Astrocyte (in vitro differentiated cells and primary cell): ENCODE data around the gene NAA20. TPM values are rescaled to one million over a fixed set of nuclear protein-coding genes. Genes with fewer than 3 reads are reported as not detected.

Experiments used
- DNase-seq: peaks from one replicate; pipeline ENCODE4 v3.0.0-alpha.2; 2010; ENCODE audit warnings: low read depth
- FAIRE-seq: peaks from 2 replicates; lab custom pipeline; 2011; peaks lifted over from hg19 to GRCh38; lab: Jason Lieb, UNC
- H2AFZ ChIP-seq: 2 replicates; pipeline ENCODE4 v1.6.0; 2012; ENCODE audit warnings: low read depth, low read length, inconsistent platforms
- H3K27ac ChIP-seq: 2 replicates; pipeline ENCODE4 v1.5.1; 2011; ENCODE audit warnings: low read depth, low read length, inconsistent platforms
- H3K27me3 ChIP-seq: 2 replicates; pipeline ENCODE4 v1.6.0; 2011; ENCODE audit warnings: low read length, inconsistent platforms; ENCODE audit not compliant: insufficient read depth
- H3K36me3 ChIP-seq: 2 replicates; pipeline ENCODE4 v1.5.1; 2011; ENCODE audit warnings: low read length, inconsistent platforms; ENCODE audit not compliant: insufficient read depth
- H3K4me1 ChIP-seq: 2 replicates; pipeline ENCODE4 v1.5.1; 2011; ENCODE audit warnings: low read length, inconsistent platforms; ENCODE audit not compliant: insufficient read depth
- H3K4me2 ChIP-seq: 2 replicates; pipeline ENCODE4 v1.6.0; 2012; ENCODE audit warnings: low read length, inconsistent platforms
- H3K4me3 ChIP-seq: 2 replicates; pipeline ENCODE4 v1.5.1; 2011; ENCODE audit warnings: low read depth, mild to moderate bottlenecking, low read length, inconsistent platforms; ENCODE audit not compliant: insufficient read depth
- H3K79me2 ChIP-seq: 2 replicates; pipeline ENCODE4 v1.6.0; 2012; ENCODE audit warnings: mild to moderate bottlenecking, low read length, inconsistent platforms; ENCODE audit not compliant: insufficient read depth
- H3K9ac ChIP-seq: 2 replicates; pipeline ENCODE4 v1.6.0; 2012; ENCODE audit warnings: mild to moderate bottlenecking, low read length, inconsistent platforms
- H3K9me3 ChIP-seq: 2 replicates; pipeline ENCODE4 v1.5.1; 2012; ENCODE audit warnings: low read depth, mild to moderate bottlenecking, low read length, inconsistent platforms; ENCODE audit not compliant: insufficient read depth
- H4K20me1 ChIP-seq: 2 replicates; pipeline ENCODE4 v1.6.0; 2012; ENCODE audit warnings: low read length, inconsistent platforms; ENCODE audit not compliant: insufficient read depth
- H3K27ac Mint-ChIP-seq: one replicate; pipeline ENCODE4 v1.8.0; 2021; ENCODE audit warnings: mild to moderate bottlenecking, mixed read lengths; ENCODE audit not compliant: unreplicated experiment
- H3K27me3 Mint-ChIP-seq: one replicate; pipeline ENCODE4 v1.8.0; 2021; ENCODE audit warnings: low read depth, mixed read lengths; ENCODE audit not compliant: unreplicated experiment
- H3K36me3 Mint-ChIP-seq: one replicate; pipeline ENCODE4 v1.8.0; 2021; ENCODE audit warnings: low read depth, mixed read lengths; ENCODE audit not compliant: unreplicated experiment
- H3K4me1 Mint-ChIP-seq: one replicate; pipeline ENCODE4 v1.8.0; 2021; ENCODE audit warnings: low read depth, mixed read lengths; ENCODE audit not compliant: unreplicated experiment
- H3K4me3 Mint-ChIP-seq: one replicate; pipeline ENCODE4 v1.8.0; 2021; ENCODE audit warnings: mild to moderate bottlenecking, moderate library complexity, mixed read lengths; ENCODE audit not compliant: unreplicated experiment
- H3K9me3 Mint-ChIP-seq: one replicate; pipeline ENCODE4 v1.8.0; 2021; ENCODE audit warnings: mild to moderate bottlenecking, mixed read lengths; ENCODE audit not compliant: unreplicated experiment
- CTCF ChIP-seq: IDR thresholded peaks from 2 replicates; pipeline ENCODE4 v1.5.1; 2011; ENCODE audit warnings: low read depth, mild to moderate bottlenecking, inconsistent platforms, low read length, moderate library complexity; ENCODE audit not compliant: insufficient read depth
- EZH2 ChIP-seq: IDR thresholded peaks from 2 replicates; pipeline ENCODE4 v1.6.1; 2012; ENCODE audit warnings: mild to moderate bottlenecking, low read length, inconsistent platforms; ENCODE audit not compliant: insufficient read depth
- total RNA-seq: library from RNA; stranded (reverse); gene quantifications from 2 replicates; pipeline ENCODE4 v1.2.1, GENCODE V29; 2021

NAA20 gene
- total RNA-seq, 1 donor from 2014 or later = 73.0 TPM

GRCh38 chr20:19977373-19977770 is 39.8 kb upstream of the NAA20 start:
- Mint-ChIP-seq H3K4me3 (peak overlapping the region; percentile 85), H3K27ac (peak overlapping the region; percentile 95), H3K36me3 (peaks cover 9% of the 10 kb centered on the region), H3K9me3 (peaks cover 3% of the 10 kb centered on the region), H3K27me3 (no peaks in the 10 kb centered on the region), H3K4me1 (peaks cover 71% of the 10 kb centered on the region)
- Histone ChIP-seq H3K36me3 (no peaks in the 10 kb centered on the region), H3K4me2 (peak overlapping the region; percentile 89), H3K4me3 (peak overlapping the region; percentile 94), H3K27ac (peak overlapping the region; percentile 96), H3K79me2 (peaks cover 72% of the 10 kb centered on the region), H3K9ac (peak overlapping the region; percentile 97), H3K27me3 (no peaks in the 10 kb centered on the region), H2AFZ (no peak overlapping the region), H3K9me3 (no peaks in the 10 kb centered on the region), H3K4me1 (peaks cover 45% of the 10 kb centered on the region), H4K20me1 (peaks cover 44% of the 10 kb centered on the region)
- no peak for TF ChIP-seq CTCF
- peak; percentile 69 for DNase-seq
- FAIRE-seq = no peak

GRCh38 chr20:19978511-19979210 is 38.5 kb upstream of the NAA20 start:
- DNase-seq (no peak), FAIRE-seq (no peak)
- Histone ChIP-seq H3K9me3 (no peaks in the 10 kb centered on the region), H3K4me3 (peak overlapping the region; percentile 25), H3K27me3 (no peaks in the 10 kb centered on the region), H3K27ac (peak overlapping the region; percentile 2), H3K79me2 (peaks cover 85% of the 10 kb centered on the region), H2AFZ (no peak overlapping the region), H3K4me1 (peaks cover 43% of the 10 kb centered on the region), H3K36me3 (no peaks in the 10 kb centered on the region), H4K20me1 (peaks cover 52% of the 10 kb centered on the region), H3K4me2 (peak overlapping the region; percentile 89), H3K9ac (no peak overlapping the region)
- H3K9me3 Mint-ChIP-seq = no peaks in the 10 kb centered on the region
- TF ChIP-seq CTCF (no peak), EZH2 (no peak)
- no peaks in the 10 kb centered on the region for H3K27me3 Mint-ChIP-seq
- H3K4me1 Mint-ChIP-seq = peaks cover 65% of the 10 kb centered on the region
- H3K4me3 Mint-ChIP-seq = no peak overlapping the region
- peaks cover 7% of the 10 kb centered on the region for H3K36me3 Mint-ChIP-seq
- peak overlapping the region; percentile 67 for H3K27ac Mint-ChIP-seq

- H3K9me3 ChIP-seq = no peaks in the 10 kb centered on the region
- H3K36me3 ChIP-seq = peaks cover 2% of the 10 kb centered on the region
- H3K79me2 ChIP-seq = peaks cover 98% of the 10 kb centered on the region
- H3K4me3 ChIP-seq = no peak overlapping the region
- H3K27me3 Mint-ChIP-seq = no peaks in the 10 kb centered on the region
- H4K20me1 ChIP-seq = peaks cover 62% of the 10 kb centered on the region
- H3K9ac ChIP-seq = no peak overlapping the region
- TF ChIP-seq EZH2 = no peak
- no peak for TF ChIP-seq CTCF
- no peak overlapping the region for H3K4me3 Mint-ChIP-seq
- DNase-seq (peak; percentile 57), FAIRE-seq (no peak)
- H3K27ac Mint-ChIP-seq = peak overlapping the region; percentile 88
- peaks cover 44% of the 10 kb centered on the region for H3K4me1 Mint-ChIP-seq
- H3K27ac ChIP-seq = no peak overlapping the region
- peak overlapping the region; percentile 43 for H3K4me2 ChIP-seq
- H2AFZ ChIP-seq = no peak overlapping the region
- peaks cover 8% of the 10 kb centered on the region for H3K36me3 Mint-ChIP-seq
- H3K9me3 Mint-ChIP-seq = no peaks in the 10 kb centered on the region
- peaks cover 51% of the 10 kb centered on the region for H3K4me1 ChIP-seq
- no peaks in the 10 kb centered on the region for H3K27me3 ChIP-seq
Observed at GRCh38 chr20:19981031-19981451, 36.1 kb upstream of the NAA20 start.
